ENCODE data around the gene UBE3C.
"Not testable (repeated sequence)": the region's sequence is repeated elsewhere in the genome, so short reads cannot be mapped to it uniquely, and the experiment has no call there.

Gene UBE3C

GRCh38 chr7:157271991-157272324 is 133.2 kb downstream of the UBE3C start:
- no peak for TF ChIP-seq POLR2A (IDR thresholded peaks at IDR 0.05; ENCODE audit: low read depth, low read length)
- no peak for DNase-seq (ENCODE audit: insufficient read length, low spot score)
- no peak for FAIRE-seq

- no peak for TF ChIP-seq POLR2A (IDR thresholded peaks at IDR 0.05; ENCODE audit: low read depth, low read length)
- no peak for DNase-seq (ENCODE audit: insufficient read length, low spot score)
- FAIRE-seq, result no peak
These were observed 133.9 kb downstream of the UBE3C start for GRCh38 chr7:157272351-157273207.

GRCh38 chr7:157273208-157274093 is 134.7 kb downstream of the UBE3C start:
- TF ChIP-seq POLR2A (IDR thresholded peaks at IDR 0.05; ENCODE audit: low read depth, low read length), result no peak
- DNase-seq (ENCODE audit: insufficient read length, low spot score), result peak; percentile 88
- no peak for FAIRE-seq

- DNase-seq (ENCODE audit: insufficient read length, low spot score); FAIRE-seq: not testable (repeated sequence)
These were observed 135.4 kb downstream of the UBE3C start for GRCh38 chr7:157274094-157274634.

- TF ChIP-seq POLR2A (IDR thresholded peaks at IDR 0.05; ENCODE audit: low read depth, low read length), result no peak
- no peak for DNase-seq (ENCODE audit: insufficient read length, low spot score)
These were observed 136.3 kb downstream of the UBE3C start for GRCh38 chr7:157274991-157275427.

GRCh38 chr7:157276091-157276561 is 137.4 kb downstream of the UBE3C start:
- no peak for TF ChIP-seq POLR2A (IDR thresholded peaks at IDR 0.05; ENCODE audit: low read depth, low read length)
- no peak for FAIRE-seq
- no peak for DNase-seq (ENCODE audit: insufficient read length, low spot score)

More at GRCh38 chr7:157274991-157275427, 136.3 kb downstream of the UBE3C start:
- FAIRE-seq, result no peak

- FAIRE-seq (no peak), DNase-seq (ENCODE audit: insufficient read length, low spot score) (peak; percentile 75)
- TF ChIP-seq POLR2A (IDR thresholded peaks at IDR 0.05; ENCODE audit: low read depth, low read length), result no peak
These were observed 138.2 kb downstream of the UBE3C start for GRCh38 chr7:157276731-157277562.

- FAIRE-seq; DNase-seq (ENCODE audit: insufficient read length, low spot score): not testable (repeated sequence)
These were observed 138.8 kb downstream of the UBE3C start for GRCh38 chr7:157277568-157277967.

GRCh38 chr7:157278167-157278790 is 139.6 kb downstream of the UBE3C start:
- FAIRE-seq (no peak), DNase-seq (ENCODE audit: insufficient read length, low spot score) (no peak)
- TF ChIP-seq POLR2A (IDR thresholded peaks at IDR 0.05; ENCODE audit: low read depth, low read length), result no peak

- no peak for TF ChIP-seq POLR2A (IDR thresholded peaks at IDR 0.05; ENCODE audit: low read depth, low read length)
- FAIRE-seq, result no peak
- DNase-seq (ENCODE audit: insufficient read length, low spot score), result no peak
These were observed 140.3 kb downstream of the UBE3C start for GRCh38 chr7:157278791-157279724.

GRCh38 chr7:157279741-157280215 is 141.1 kb downstream of the UBE3C start:
- TF ChIP-seq POLR2A (IDR thresholded peaks at IDR 0.05; ENCODE audit: low read depth, low read length), result no peak
- no peak for DNase-seq (ENCODE audit: insufficient read length, low spot score)
- FAIRE-seq, result no peak
